Raji (cell line): ENCODE data around the gene CACNA1H.

Experiments used
- POLR2A ChIP-seq: IDR thresholded peaks from 2 replicates; pipeline ENCODE4 v1.6.1; 2011; ENCODE audit warnings: low read depth, low read length, control low read depth; ENCODE audit not compliant: insufficient read depth

The CACNA1H gene

GRCh38 chr16:1178295-1178910 is 25.5 kb downstream of the CACNA1H start:
- no peak for TF ChIP-seq POLR2A

- no peak for TF ChIP-seq POLR2A
Measured at GRCh38 chr16:1180549-1181403, 27.9 kb downstream of the CACNA1H start.

- no peak for TF ChIP-seq POLR2A
Measured at GRCh38 chr16:1181404-1182315, 28.8 kb downstream of the CACNA1H start.

- TF ChIP-seq POLR2A, result no peak
Measured at GRCh38 chr16:1182316-1182671, 29.4 kb downstream of the CACNA1H start.

- TF ChIP-seq POLR2A, result no peak
Measured at GRCh38 chr16:1182950-1183907, 30.3 kb downstream of the CACNA1H start.

- no peak for TF ChIP-seq POLR2A
Measured at GRCh38 chr16:1184156-1184868, 31.4 kb downstream of the CACNA1H start.

GRCh38 chr16:1184980-1185379 is 32.1 kb downstream of the CACNA1H start:
- TF ChIP-seq POLR2A, result no peak

GRCh38 chr16:1188432-1189189 is 35.7 kb downstream of the CACNA1H start:
- TF ChIP-seq POLR2A, result no peak

- no peak for TF ChIP-seq POLR2A
Measured at GRCh38 chr16:1189455-1189854, 36.5 kb downstream of the CACNA1H start.

- TF ChIP-seq POLR2A, result no peak
Measured at GRCh38 chr16:1192384-1193073, 39.6 kb downstream of the CACNA1H start.

GRCh38 chr16:1193143-1193824 is 40.4 kb downstream of the CACNA1H start:
- no peak for TF ChIP-seq POLR2A
